SK-N-SH treated with all-trans-retinoic acid at 6 μM for 48 hours (cell line): ENCODE data around the gene ZNF554.

Source experiments
- ATAC-seq: fragments of 200-7000 bp; cut with Tn5 transposase; 3 replicates; pipeline ENCODE4 v1.9.1; 2020; ENCODE audit warnings: mild to moderate bottlenecking, moderate library complexity
- ARNTL ChIP-seq: fragments of 450-650 bp; formaldehyde crosslinking; IDR thresholded peaks from 2 replicates; pipeline ENCODE4 v1.5.0; 2020; ENCODE audit warnings: low read depth, mild to moderate bottlenecking, moderate library complexity, borderline replicate concordance
- BACH2 ChIP-seq: fragments of 250-450 bp; sonication (Bioruptor Pico); IDR thresholded peaks from 2 replicates; pipeline ENCODE4 v1.9.0; 2021; ENCODE audit warnings: mild to moderate bottlenecking, borderline replicate concordance
- CSDC2 ChIP-seq: fragments of 250-450 bp; sonication (Bioruptor Pico); IDR thresholded peaks from 2 replicates; pipeline ENCODE4 v1.5.0; 2020; ENCODE audit warnings: mild to moderate bottlenecking, moderate library complexity
- CSRNP3 ChIP-seq: fragments of 250-450 bp; sonication (Bioruptor Pico); IDR thresholded peaks from 2 replicates; pipeline ENCODE4 v1.5.1; 2021; ENCODE audit warnings: mild to moderate bottlenecking, moderate library complexity
- ESRRG ChIP-seq: fragments of 250-450 bp; sonication (Bioruptor Pico); IDR thresholded peaks from 2 replicates; pipeline ENCODE4 v1.6.1; 2021; ENCODE audit warnings: mild to moderate bottlenecking
- GLIS3 ChIP-seq: fragments of 250-450 bp; sonication (Bioruptor Pico); IDR thresholded peaks from 2 replicates; pipeline ENCODE4 v1.5.0; 2020; ENCODE audit warnings: mild to moderate bottlenecking, moderate library complexity
- OSR1 ChIP-seq: fragments of 250-450 bp; sonication (Bioruptor Pico); IDR thresholded peaks from 2 replicates; pipeline ENCODE4 v1.8.0; 2022; ENCODE audit warnings: moderate library complexity, mild to moderate bottlenecking, inconsistent platforms
- PATZ1 ChIP-seq: fragments of 250-450 bp; sonication (Bioruptor Pico); IDR thresholded peaks from 2 replicates; pipeline ENCODE4 v1.8.0; 2020; ENCODE audit warnings: mild to moderate bottlenecking, moderate library complexity, borderline replicate concordance
- POU6F1 ChIP-seq: fragments of 250-450 bp; sonication (Bioruptor Pico); IDR thresholded peaks from 2 replicates; pipeline ENCODE4 v1.8.0; 2021; ENCODE audit warnings: low read depth, mild to moderate bottlenecking, moderate library complexity, borderline replicate concordance
- PPARA ChIP-seq: fragments of 250-450 bp; sonication (Bioruptor Pico); IDR thresholded peaks from 2 replicates; pipeline ENCODE4 v1.5.0; 2020; ENCODE audit warnings: mild to moderate bottlenecking, borderline replicate concordance
- RARB ChIP-seq: fragments of 250-450 bp; sonication (Bioruptor Pico); IDR thresholded peaks from 2 replicates; pipeline ENCODE4 v1.8.0; 2021; ENCODE audit warnings: mild to moderate bottlenecking, moderate library complexity
- SNAI2 ChIP-seq: fragments of 250-450 bp; sonication (Bioruptor Pico); IDR thresholded peaks from 2 replicates; pipeline ENCODE4 v1.5.0; 2020; ENCODE audit warnings: mild to moderate bottlenecking, moderate library complexity
- TCF4 ChIP-seq: fragments of 250-450 bp; sonication (Bioruptor Pico); IDR thresholded peaks from 2 replicates; pipeline ENCODE4 v1.8.0; 2021; ENCODE audit warnings: mild to moderate bottlenecking, moderate library complexity, borderline replicate concordance
- TSHZ2 ChIP-seq: fragments of 250-450 bp; sonication (Bioruptor Pico); IDR thresholded peaks from 2 replicates; pipeline ENCODE4 v1.5.0; 2020; ENCODE audit warnings: mild to moderate bottlenecking, moderate library complexity
- ZC3H10 ChIP-seq: fragments of 250-450 bp; sonication (Bioruptor Pico); IDR thresholded peaks from 2 replicates; pipeline ENCODE4 v1.5.1; 2021; ENCODE audit warnings: mild to moderate bottlenecking, moderate library complexity
- ZFP3 ChIP-seq: fragments of 250-450 bp; sonication (Bioruptor Pico); IDR thresholded peaks from 2 replicates; pipeline ENCODE4 v1.5.0; 2020; ENCODE audit warnings: mild to moderate bottlenecking, moderate library complexity
- ZFP30 ChIP-seq: fragments of 450-650 bp; formaldehyde crosslinking; IDR thresholded peaks from 2 replicates; pipeline ENCODE4 v1.5.0; 2022; ENCODE audit warnings: mild to moderate bottlenecking, moderate library complexity
- ZNF565 ChIP-seq: fragments of 450-650 bp; formaldehyde crosslinking; conservative IDR thresholded peaks from 2 replicates; pipeline ENCODE4 v1.5.0; 2020; ENCODE audit warnings: low read depth, mild to moderate bottlenecking, moderate library complexity
- ZNF70 ChIP-seq: fragments of 450-650 bp; formaldehyde crosslinking; IDR thresholded peaks from 2 replicates; pipeline ENCODE4 v1.5.0; 2020; ENCODE audit warnings: mild to moderate bottlenecking, moderate library complexity

The ZNF554 gene

GRCh38 chr19:2866495-2867024, 46.9 kb downstream of the ZNF554 start:
- no peak for ATAC-seq

GRCh38 chr19:2867025-2867991, 47.6 kb downstream of the ZNF554 start, which contains the start of gene ZNF556:
Gene ZNF556 (plus strand): TSS chr19:2867335. CDS start chr19:2867422, 87 bp downstream.
- peak; percentile 99 for ATAC-seq
- no peak for TF ChIP-seq SNAI2
- TF ChIP-seq TSHZ2, result peak; percentile 78; the same call in 1 of the 2 replicates
- TF ChIP-seq PPARA, result 0 out of 2 replicates have a peak, but pooled peaks have one; percentile 29
- no peak for TF ChIP-seq OSR1 (CRISPR knock-in tag)
- TF ChIP-seq ESRRG (CRISPR knock-in tag), result no peak
- TF ChIP-seq RARB (CRISPR knock-in tag), result no peak
- no peak for TF ChIP-seq POU6F1 (CRISPR knock-in tag)

More at GRCh38 chr19:2866495-2867024, 46.9 kb downstream of the ZNF554 start:
- no peak for TF ChIP-seq BACH2 (CRISPR knock-in tag)
- TF ChIP-seq SNAI2, result no peak
- TF ChIP-seq ARNTL (CRISPR knock-in tag), result no peak
- no peak for TF ChIP-seq ZC3H10 (CRISPR knock-in tag)
- TF ChIP-seq OSR1 (CRISPR knock-in tag), result no peak
- no peak for TF ChIP-seq TCF4
- TF ChIP-seq PATZ1, result no peak
- no peak for TF ChIP-seq RARB (CRISPR knock-in tag)
- no peak for TF ChIP-seq CSDC2 (CRISPR knock-in tag)
- no peak for TF ChIP-seq TSHZ2
- TF ChIP-seq ZFP30, result no peak
- TF ChIP-seq ZNF70 (CRISPR knock-in tag), result no peak
- TF ChIP-seq CSRNP3 (CRISPR knock-in tag), result no peak
- no peak for TF ChIP-seq ZFP3 (CRISPR knock-in tag)
- TF ChIP-seq ZNF565 (CRISPR knock-in tag), result no peak
- no peak for TF ChIP-seq GLIS3 (CRISPR knock-in tag)
- TF ChIP-seq POU6F1 (CRISPR knock-in tag), result no peak
- no peak for TF ChIP-seq ESRRG (CRISPR knock-in tag)
- TF ChIP-seq PPARA, result no peak
